Suprapubic skin (tissue), 4 donors: ENCODE measurements around the gene MAGEA8.

Experiments
- CTCF ChIP-seq, 2 donors: fragments of 200-600 bp in 1 of 2; fragments of 450-650 bp in 1 of 2; sonication (generic) in 1 of 2; IDR thresholded peaks; one replicate each; pipeline ENCODE4 v1.5.1; 2016 to 2019; ENCODE audit warnings: antibody characterized with exemption in 2 of 2, mild to moderate bottlenecking in 1 of 2, moderate library complexity in 1 of 2
- POLR2A ChIP-seq, 2 donors: fragments of 450-650 bp; IDR thresholded peaks; one replicate each; pipeline ENCODE4 v1.6.1; 2017; ENCODE audit warnings: antibody characterized with exemption in 2 of 2, mild to moderate bottlenecking in 2 of 2, moderate library complexity in 2 of 2
- POLR2AphosphoS5 ChIP-seq, 3 donors: sonication (generic); formaldehyde crosslinking; IDR thresholded peaks; one replicate each; pipeline ENCODE4 v1.6.1; 2017; ENCODE audit warnings: antibody characterized with exemption in 3 of 3

- TF ChIP-seq CTCF (IDR thresholded peaks at IDR 0.05) (no peak), POLR2A (IDR thresholded peaks at IDR 0.05) (no peak), POLR2AphosphoS5 (IDR thresholded peaks at IDR 0.05) (no peak)
Measured at GRCh38 chrX:149853925-149854324, 27.1 kb upstream of the MAGEA8 start.
